Fibroblast of lung (primary cell): ENCODE measurements around the gene FAM222A. TPM values are rescaled to one million over a fixed set of nuclear protein-coding genes. Genes with fewer than 3 reads are reported as not detected.
A peak's percentile ranks its signal among the peaks of the same experiment; 100 is the strongest.

Experiments used
- DNase-seq, 2 donors: peaks; one replicate each; pipeline versions ENCODE4 v3.0.0 to v3.0.0-alpha.2; 2010; ENCODE audit warnings: low read depth in 2 of 2
- H2AFZ ChIP-seq: 2 replicates; pipeline ENCODE4 v1.5.1; 2012; ENCODE audit warnings: low read length, control low read depth, inconsistent platforms
- H3K27ac ChIP-seq: 2 replicates; pipeline ENCODE4 v1.5.1; 2011; ENCODE audit warnings: low read length, control low read depth; ENCODE audit not compliant: insufficient read depth
- H3K27me3 ChIP-seq: 2 replicates; pipeline ENCODE4 v1.5.1; 2011; ENCODE audit warnings: mild to moderate bottlenecking, low read length; ENCODE audit not compliant: control insufficient read depth, insufficient read depth
- H3K36me3 ChIP-seq: 2 replicates; pipeline ENCODE4 v1.5.1; 2011; ENCODE audit warnings: low read length; ENCODE audit not compliant: control insufficient read depth, insufficient read depth
- H3K4me1 ChIP-seq: 2 replicates; pipeline ENCODE4 v1.5.1; 2011; ENCODE audit warnings: low read length; ENCODE audit not compliant: control insufficient read depth, insufficient read depth; ENCODE audit errors: extremely low read depth
- H3K4me2 ChIP-seq: 2 replicates; pipeline ENCODE4 v1.5.1; 2011; ENCODE audit warnings: low read length, control low read depth; ENCODE audit not compliant: insufficient read depth; ENCODE audit errors: extremely low read depth
- H3K4me3 ChIP-seq, 4 experiments: fragments of 200-600 bp in 1 of 4; sonication (generic) in 1 of 4; replicated peaks in 1 of 4; 2 replicates each; pipeline ENCODE4 v1.5.1; 2011 to 2016; ENCODE audit warnings: low read length in 4 of 4, low read depth in 3 of 4, mild to moderate bottlenecking in 3 of 4, control low read depth in 2 of 4, inconsistent platforms in 1 of 4, mixed read lengths in 1 of 4; ENCODE audit not compliant: insufficient read depth in 1 of 4; ENCODE audit errors: control extremely low read depth in 1 of 4
- H3K79me2 ChIP-seq: 2 replicates; pipeline ENCODE4 v1.5.1; 2012; ENCODE audit warnings: mild to moderate bottlenecking, low read length, inconsistent platforms; ENCODE audit not compliant: control insufficient read depth, insufficient read depth
- H3K9ac ChIP-seq: 2 replicates; pipeline ENCODE4 v1.5.1; 2011; ENCODE audit warnings: mild to moderate bottlenecking, low read length, control low read depth; ENCODE audit not compliant: insufficient read depth
- H3K9me3 ChIP-seq: 2 replicates; pipeline ENCODE4 v1.5.1; 2012; ENCODE audit warnings: low read depth, low read length; ENCODE audit not compliant: control insufficient read depth, insufficient read depth
- H4K20me1 ChIP-seq: 2 replicates; pipeline ENCODE4 v1.5.1; 2011; ENCODE audit warnings: low read length; ENCODE audit not compliant: control insufficient read depth, insufficient read depth; ENCODE audit errors: extremely low read depth
- EZH2 ChIP-seq: IDR thresholded peaks from 2 replicates; pipeline ENCODE4 v1.5.1; 2012; ENCODE audit warnings: low read length, control low read depth, mild to moderate bottlenecking; ENCODE audit errors: missing control alignments
- polyA plus RNA-seq, 2 donors: library from polyadenylated mRNA; depleted of rRNA in 1 of 2; stranded (reverse) in 1 of 2; unstranded in 1 of 2; fragments of >200 nt; gene quantifications; 2 replicates each; pipeline ENCODE4 v1.2.1, GENCODE V29; 2011 to 2012; ENCODE audit warnings: missing spikeins in 1 of 2
- total RNA-seq: library from RNA; depleted of rRNA; stranded (reverse); fragments of >200 nt; gene quantifications from 2 replicates; pipeline ENCODE4 v1.2.1, GENCODE V29; 2014
- TF ChIP-seq, protein P1 (sequence below), 2 donors: IDR thresholded peaks in 1 of 2; conservative IDR thresholded peaks in 1 of 2; 1 replicate in 1 of 2; 2 replicates in 1 of 2; pipeline ENCODE4 v1.5.1; 2011 to 2012; ENCODE audit warnings: low read length in 2 of 2, control low read depth in 1 of 2, inconsistent platforms in 1 of 2, low read depth in 1 of 2, mild to moderate bottlenecking in 1 of 2

FAM222A gene
- total and polyA plus RNA-seq, 2 donors (not counting 1 experiment from before 2014, with no cell fraction given), result 0.05 TPM; not detected in 1

DNA sequence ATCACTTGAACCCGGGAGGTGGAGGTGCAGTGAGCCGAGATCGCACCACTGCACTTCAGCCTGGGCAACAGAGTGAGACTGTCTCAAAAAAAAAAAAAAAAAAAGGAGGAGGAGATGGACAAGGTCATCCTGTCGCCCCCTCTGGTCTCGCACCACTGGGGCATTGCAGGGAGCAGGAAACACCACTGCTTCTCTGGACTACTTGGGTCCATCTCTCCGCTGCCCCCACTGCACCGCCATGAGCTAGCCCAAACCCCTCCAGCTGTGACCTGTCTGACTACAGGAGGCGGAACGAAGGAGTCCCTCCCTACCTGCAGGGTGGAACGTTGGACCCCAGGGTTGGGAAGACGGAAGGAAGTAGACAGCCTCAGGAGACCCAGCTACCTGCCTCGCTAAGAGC lies 18.2 kb upstream of the FAM222A start:
- H3K36me3 ChIP-seq, result no peaks in the 10 kb centered on the region
- no peak overlapping the region for H2AFZ ChIP-seq
- no peak overlapping the region for H3K4me2 ChIP-seq
- H3K27me3 ChIP-seq, result peaks cover 2% of the 10 kb centered on the region
- TF ChIP-seq, protein P1, sequence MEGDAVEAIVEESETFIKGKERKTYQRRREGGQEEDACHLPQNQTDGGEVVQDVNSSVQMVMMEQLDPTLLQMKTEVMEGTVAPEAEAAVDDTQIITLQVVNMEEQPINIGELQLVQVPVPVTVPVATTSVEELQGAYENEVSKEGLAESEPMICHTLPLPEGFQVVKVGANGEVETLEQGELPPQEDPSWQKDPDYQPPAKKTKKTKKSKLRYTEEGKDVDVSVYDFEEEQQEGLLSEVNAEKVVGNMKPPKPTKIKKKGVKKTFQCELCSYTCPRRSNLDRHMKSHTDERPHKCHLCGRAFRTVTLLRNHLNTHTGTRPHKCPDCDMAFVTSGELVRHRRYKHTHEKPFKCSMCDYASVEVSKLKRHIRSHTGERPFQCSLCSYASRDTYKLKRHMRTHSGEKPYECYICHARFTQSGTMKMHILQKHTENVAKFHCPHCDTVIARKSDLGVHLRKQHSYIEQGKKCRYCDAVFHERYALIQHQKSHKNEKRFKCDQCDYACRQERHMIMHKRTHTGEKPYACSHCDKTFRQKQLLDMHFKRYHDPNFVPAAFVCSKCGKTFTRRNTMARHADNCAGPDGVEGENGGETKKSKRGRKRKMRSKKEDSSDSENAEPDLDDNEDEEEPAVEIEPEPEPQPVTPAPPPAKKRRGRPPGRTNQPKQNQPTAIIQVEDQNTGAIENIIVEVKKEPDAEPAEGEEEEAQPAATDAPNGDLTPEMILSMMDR (conservative IDR thresholded peaks at IDR 0.05 in 1 of 2, IDR thresholded peaks at IDR 0.05 in 1 of 2; ENCODE audit: low read depth in 1 of 2, low read length in 2 of 2), result no peak
- no peak for TF ChIP-seq EZH2
- no peak for DNase-seq
- no peak overlapping the region for H3K27ac ChIP-seq
- no peaks in the 10 kb centered on the region for H3K9me3 ChIP-seq
- no peak overlapping the region for H3K9ac ChIP-seq
- no peaks in the 10 kb centered on the region for H3K4me1 ChIP-seq
- no peak overlapping the region for H3K4me3 ChIP-seq
- H4K20me1 ChIP-seq, result no peaks in the 10 kb centered on the region
- no peaks in the 10 kb centered on the region for H3K79me2 ChIP-seq

DNA sequence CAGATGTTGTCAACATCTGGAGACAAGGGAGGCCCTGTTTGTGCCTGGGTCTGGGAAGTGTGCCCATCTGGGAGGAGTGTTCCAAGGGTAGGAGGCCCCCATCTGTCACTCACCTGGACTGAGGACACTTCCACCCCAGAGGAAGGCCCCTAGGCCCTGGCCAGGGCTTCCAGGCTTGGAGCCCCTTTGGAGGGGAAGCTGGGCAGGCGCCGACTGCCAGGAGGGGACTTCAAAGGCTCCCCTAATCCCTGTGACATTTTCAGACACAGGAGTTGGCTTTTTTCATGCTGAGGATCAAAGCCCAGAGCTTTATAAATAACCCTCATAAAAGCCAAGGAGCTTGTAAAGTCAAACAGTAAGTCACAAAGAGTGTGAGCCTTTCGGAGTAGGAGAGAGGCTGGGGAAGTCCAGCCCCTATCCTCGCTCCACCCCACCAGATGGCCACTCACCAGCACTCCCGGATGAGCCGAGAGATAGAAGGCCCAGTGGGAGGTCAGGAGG lies 17.6 kb upstream of the FAM222A start:
- H3K4me2 ChIP-seq, result no peak overlapping the region
- H3K4me3 ChIP-seq, result no peak overlapping the region
- TF ChIP-seq EZH2, result no peak
- TF ChIP-seq, protein P1 (conservative IDR thresholded peaks at IDR 0.05 in 1 of 2, IDR thresholded peaks at IDR 0.05 in 1 of 2; ENCODE audit: low read depth in 1 of 2, low read length in 2 of 2), result no peak
- no peaks in the 10 kb centered on the region for H3K4me1 ChIP-seq
- no peak overlapping the region for H3K27ac ChIP-seq
- no peaks in the 10 kb centered on the region for H3K36me3 ChIP-seq
- no peaks in the 10 kb centered on the region for H4K20me1 ChIP-seq
- DNase-seq, result no peak
- no peak overlapping the region for H2AFZ ChIP-seq
- H3K9me3 ChIP-seq, result no peaks in the 10 kb centered on the region
- H3K9ac ChIP-seq, result no peak overlapping the region
- peaks cover 2% of the 10 kb centered on the region for H3K27me3 ChIP-seq
- no peaks in the 10 kb centered on the region for H3K79me2 ChIP-seq

DNA sequence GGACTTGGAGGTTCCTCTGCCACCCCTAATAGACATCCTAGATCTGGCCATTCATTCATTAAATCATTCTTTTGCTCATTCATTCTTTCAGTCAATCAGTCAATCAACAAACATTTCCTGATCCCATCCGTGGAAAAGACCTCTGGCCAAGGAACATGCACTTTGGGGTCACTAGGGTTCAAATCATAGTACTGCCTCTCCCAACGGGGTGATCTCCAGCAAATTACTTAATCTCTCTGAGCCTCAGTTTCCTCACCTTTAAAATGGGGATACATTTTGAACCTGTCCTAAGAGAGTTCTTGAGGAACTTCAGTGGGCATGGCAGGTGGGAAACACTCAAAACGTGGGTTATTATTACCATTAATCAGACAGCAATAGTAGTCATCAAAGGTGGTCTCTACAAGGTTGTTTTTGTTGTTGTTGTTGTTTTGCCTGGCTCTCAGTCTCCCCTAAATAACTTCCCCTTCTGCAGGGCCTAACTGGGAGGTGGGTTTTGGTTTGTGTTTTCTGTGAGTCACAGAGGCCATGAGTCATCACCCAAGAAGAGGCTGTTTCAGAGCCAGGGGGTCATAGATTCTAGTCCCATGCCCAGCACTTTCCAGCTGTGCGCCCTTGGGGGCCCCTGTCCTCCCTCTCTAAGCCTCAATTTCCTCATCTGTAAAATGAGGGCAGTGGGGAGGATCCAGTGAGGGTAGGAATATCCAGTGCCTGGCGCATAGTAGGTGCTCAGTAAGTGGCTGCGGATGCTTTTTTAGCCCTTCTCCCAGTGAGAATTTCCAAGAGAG lies 16.9 kb upstream of the FAM222A start:
- peak in 1 of 2 donors; percentile 18 for DNase-seq
- H2AFZ ChIP-seq, result no peak overlapping the region
- H3K36me3 ChIP-seq, result no peaks in the 10 kb centered on the region
- TF ChIP-seq, protein P1 (conservative IDR thresholded peaks at IDR 0.05 in 1 of 2, IDR thresholded peaks at IDR 0.05 in 1 of 2; ENCODE audit: low read depth in 1 of 2, low read length in 2 of 2), result no peak
- no peak for TF ChIP-seq EZH2
- no peak overlapping the region for H3K4me2 ChIP-seq
- H3K27ac ChIP-seq, result no peak overlapping the region
- peaks cover 2% of the 10 kb centered on the region for H3K27me3 ChIP-seq
- no peak overlapping the region for H3K9ac ChIP-seq
- no peak overlapping the region for H3K4me3 ChIP-seq
- H3K4me1 ChIP-seq, result no peaks in the 10 kb centered on the region
- no peaks in the 10 kb centered on the region for H3K79me2 ChIP-seq
- no peaks in the 10 kb centered on the region for H3K9me3 ChIP-seq
- H4K20me1 ChIP-seq, result no peaks in the 10 kb centered on the region
